PFSK-1 (cell line): ENCODE measurements around the gene RTF1.

Source experiments
- FOXP2 ChIP-seq: optimal IDR thresholded peaks from 2 replicates; pipeline ENCODE3; 2011; ENCODE audit warnings: borderline replicate concordance, control low read depth, inconsistent platforms; ENCODE audit not compliant: insufficient read depth; ENCODE audit errors: extremely low read length, extremely low read depth
- POLR2AphosphoS5 ChIP-seq: IDR thresholded peaks from 2 replicates; pipeline ENCODE4 v1.6.1; 2012; ENCODE audit warnings: low read depth, mild to moderate bottlenecking, control low read depth, low read length, moderate library complexity
- SIN3A ChIP-seq: IDR thresholded peaks from 2 replicates; pipeline ENCODE4 v1.6.1; 2012; ENCODE audit warnings: mild to moderate bottlenecking, low read length, moderate library complexity, borderline replicate concordance; ENCODE audit not compliant: insufficient read depth
- TAF1 ChIP-seq: IDR thresholded peaks from 2 replicates; pipeline ENCODE4 v1.6.1; 2012; ENCODE audit warnings: low read length, control low read depth, borderline replicate concordance; ENCODE audit not compliant: insufficient read depth
- TF ChIP-seq, protein P1 (sequence below), 2 experiments: IDR thresholded peaks; 2 replicates each; pipeline versions ENCODE4 v1.6.1 to v1.8.0; 2011 to 2012; ENCODE audit warnings: low read depth in 2 of 2, low read length in 2 of 2, control low read depth in 1 of 2, inconsistent platforms in 1 of 2, mild to moderate bottlenecking in 1 of 2, moderate library complexity in 1 of 2; ENCODE audit not compliant: insufficient read depth in 1 of 2

DNA sequence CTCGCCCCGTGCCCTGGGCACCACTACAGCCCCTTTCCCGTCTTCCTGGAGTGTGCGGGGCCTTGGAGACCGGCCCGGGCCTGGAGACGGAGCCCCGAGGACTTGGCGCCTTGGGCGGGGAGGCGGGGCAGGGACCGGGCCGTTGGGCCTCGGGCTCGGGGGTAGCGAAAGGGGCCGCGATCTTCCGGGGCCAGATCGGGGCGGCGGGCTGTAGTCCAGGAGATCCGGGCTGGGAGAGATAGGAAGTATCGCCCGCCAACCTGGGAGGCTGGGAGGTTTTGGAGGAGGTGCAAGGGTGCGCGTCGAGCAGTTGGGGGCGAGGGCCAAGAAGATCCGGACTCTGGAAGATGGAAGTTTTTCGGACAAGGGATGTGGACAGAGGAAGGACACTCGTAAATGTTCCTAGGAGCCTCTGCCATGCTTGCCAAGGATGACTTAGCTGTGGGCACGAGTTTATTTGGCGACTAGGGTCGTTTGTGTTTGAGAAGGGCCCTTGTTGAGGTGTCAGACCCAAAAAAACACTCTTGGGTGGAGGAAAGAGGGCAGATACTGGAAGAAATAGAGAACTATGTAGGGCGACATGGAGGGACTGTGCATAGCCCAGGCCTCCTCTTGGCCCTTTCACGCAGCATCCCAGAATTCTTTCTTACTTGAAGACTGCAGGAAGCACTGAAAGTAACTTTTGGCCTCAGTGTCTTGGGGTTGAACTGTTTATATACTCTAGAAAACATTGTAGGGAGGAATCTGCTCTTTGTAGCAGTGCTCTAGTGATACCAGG, 712 bp downstream of the RTF1 start:
- TF ChIP-seq, protein P1, sequence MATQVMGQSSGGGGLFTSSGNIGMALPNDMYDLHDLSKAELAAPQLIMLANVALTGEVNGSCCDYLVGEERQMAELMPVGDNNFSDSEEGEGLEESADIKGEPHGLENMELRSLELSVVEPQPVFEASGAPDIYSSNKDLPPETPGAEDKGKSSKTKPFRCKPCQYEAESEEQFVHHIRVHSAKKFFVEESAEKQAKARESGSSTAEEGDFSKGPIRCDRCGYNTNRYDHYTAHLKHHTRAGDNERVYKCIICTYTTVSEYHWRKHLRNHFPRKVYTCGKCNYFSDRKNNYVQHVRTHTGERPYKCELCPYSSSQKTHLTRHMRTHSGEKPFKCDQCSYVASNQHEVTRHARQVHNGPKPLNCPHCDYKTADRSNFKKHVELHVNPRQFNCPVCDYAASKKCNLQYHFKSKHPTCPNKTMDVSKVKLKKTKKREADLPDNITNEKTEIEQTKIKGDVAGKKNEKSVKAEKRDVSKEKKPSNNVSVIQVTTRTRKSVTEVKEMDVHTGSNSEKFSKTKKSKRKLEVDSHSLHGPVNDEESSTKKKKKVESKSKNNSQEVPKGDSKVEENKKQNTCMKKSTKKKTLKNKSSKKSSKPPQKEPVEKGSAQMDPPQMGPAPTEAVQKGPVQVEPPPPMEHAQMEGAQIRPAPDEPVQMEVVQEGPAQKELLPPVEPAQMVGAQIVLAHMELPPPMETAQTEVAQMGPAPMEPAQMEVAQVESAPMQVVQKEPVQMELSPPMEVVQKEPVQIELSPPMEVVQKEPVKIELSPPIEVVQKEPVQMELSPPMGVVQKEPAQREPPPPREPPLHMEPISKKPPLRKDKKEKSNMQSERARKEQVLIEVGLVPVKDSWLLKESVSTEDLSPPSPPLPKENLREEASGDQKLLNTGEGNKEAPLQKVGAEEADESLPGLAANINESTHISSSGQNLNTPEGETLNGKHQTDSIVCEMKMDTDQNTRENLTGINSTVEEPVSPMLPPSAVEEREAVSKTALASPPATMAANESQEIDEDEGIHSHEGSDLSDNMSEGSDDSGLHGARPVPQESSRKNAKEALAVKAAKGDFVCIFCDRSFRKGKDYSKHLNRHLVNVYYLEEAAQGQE (IDR thresholded peaks at IDR 0.05; ENCODE audit: insufficient read depth in 1 of 2, low read depth in 2 of 2, low read length in 2 of 2): no peak
- TF ChIP-seq FOXP2: no peak
- no peak for TF ChIP-seq TAF1
- TF ChIP-seq POLR2AphosphoS5: no peak
- no peak for TF ChIP-seq SIN3A
